GM18861 (cell line): ENCODE measurements around the gene GNAO1.

ENCODE experiments used
- ATAC-seq: cut with Tn5 transposase; IDR thresholded peaks from one replicate; pipeline ENCODE4 v1.9.1; 2021; ENCODE audit not compliant: unreplicated experiment

Gene GNAO1

GRCh38 chr16:56238188-56238587 is 46.9 kb downstream of the GNAO1 start:
- ATAC-seq = no peak

- no peak for ATAC-seq
Observed at GRCh38 chr16:56241596-56241995, 50.3 kb downstream of the GNAO1 start.

GRCh38 chr16:56242740-56243139 is 51.5 kb downstream of the GNAO1 start:
- no peak for ATAC-seq

GRCh38 chr16:56244612-56245011 is 53.3 kb downstream of the GNAO1 start:
- ATAC-seq = no peak

GRCh38 chr16:56245197-56245596 is 53.9 kb downstream of the GNAO1 start:
- ATAC-seq = no peak

- ATAC-seq = no peak
Observed at GRCh38 chr16:56246051-56246817, 54.9 kb downstream of the GNAO1 start.

GRCh38 chr16:56247018-56247417 is 55.7 kb downstream of the GNAO1 start:
- ATAC-seq = no peak

- no peak for ATAC-seq
Observed at GRCh38 chr16:56247808-56248207, 56.5 kb downstream of the GNAO1 start.

GRCh38 chr16:56252835-56253234 is 61.5 kb downstream of the GNAO1 start:
- no peak for ATAC-seq

- no peak for ATAC-seq
Observed at GRCh38 chr16:56255904-56256303, 64.6 kb downstream of the GNAO1 start.

- ATAC-seq = no peak
Observed at GRCh38 chr16:56257239-56257638, 66.0 kb downstream of the GNAO1 start.

- ATAC-seq = no peak
Observed at GRCh38 chr16:56257666-56258342, 66.5 kb downstream of the GNAO1 start.

GRCh38 chr16:56258508-56259424 is 67.5 kb downstream of the GNAO1 start:
- ATAC-seq = no peak

- no peak for ATAC-seq
Observed at GRCh38 chr16:56259425-56259779, 68.1 kb downstream of the GNAO1 start.

GRCh38 chr16:56260378-56261160 is 69.3 kb downstream of the GNAO1 start:
- ATAC-seq = no peak

GRCh38 chr16:56261656-56262055 is 70.4 kb downstream of the GNAO1 start:
- no peak for ATAC-seq

- no peak for ATAC-seq
Observed at GRCh38 chr16:56262148-56262547, 70.9 kb downstream of the GNAO1 start.

GRCh38 chr16:56262551-56263245 is 71.4 kb downstream of the GNAO1 start:
- ATAC-seq = no peak

- ATAC-seq = no peak
Observed at GRCh38 chr16:56263711-56264608, 72.7 kb downstream of the GNAO1 start.
